ENCODE data around the gene CEACAM20.

- TF ChIP-seq CTCF (IDR thresholded peaks at IDR 0.05) (no peak), POLR2A (IDR thresholded peaks at IDR 0.05) (no peak)
Observed at GRCh38 chr19:44551850-44552249, 22.4 kb upstream of the CEACAM20 start.
